ENCODE data around the gene LCE4A.

The LCE4A gene

DNA sequence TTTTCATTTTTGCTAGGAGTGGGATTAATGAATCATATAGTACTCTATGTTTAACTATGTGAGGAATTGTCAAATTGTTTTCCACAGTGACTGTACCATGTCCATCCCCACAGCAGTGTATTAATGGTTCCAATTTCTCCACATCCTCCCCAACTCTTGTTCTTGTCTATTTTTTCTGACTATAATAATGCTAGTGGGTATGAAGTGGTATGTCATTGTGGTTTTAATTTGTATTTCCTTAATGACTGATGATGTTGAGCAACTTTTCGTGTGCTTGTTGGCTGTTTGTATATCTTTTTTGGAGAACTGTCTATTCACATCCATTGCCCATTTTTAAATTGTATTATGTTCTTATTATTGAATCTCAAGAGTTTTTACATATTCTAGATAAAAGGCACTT, 39.9 kb downstream of the LCE4A start:
- Histone ChIP-seq H3K36me3 (ENCODE audit: insufficient read depth, low read length) (no peaks in the 10 kb centered on the region), H3K79me2 (ENCODE audit: insufficient read depth, low read length) (no peaks in the 10 kb centered on the region), H3K9ac (ENCODE audit: low read length) (no peak overlapping the region), H4K20me1 (ENCODE audit: insufficient read depth, low read length) (no peaks in the 10 kb centered on the region), H3F3A (ENCODE audit: insufficient read depth, low read length) (no peaks in the 10 kb centered on the region), H2AFZ (ENCODE audit: low read length) (no peak overlapping the region), H3K27ac (ENCODE audit: low read depth, low read length, poor library complexity, severe bottlenecking) (no peak overlapping the region), H3K4me2 (ENCODE audit: low read length) (no peak overlapping the region), H3K9me2 (ENCODE audit: low read depth, low read length) (no peaks in the 10 kb centered on the region), H3K4me1 (ENCODE audit: insufficient read depth, low read length, severe bottlenecking) (no peaks in the 10 kb centered on the region), H3K27me3 (ENCODE audit: insufficient read depth, low read length) (no peaks in the 10 kb centered on the region), H3K9me3 (ENCODE audit: low read length) (no peaks in the 10 kb centered on the region), H3K4me3 (ENCODE audit: low read depth, low read length, poor library complexity, severe bottlenecking) (no peak overlapping the region)
- TF ChIP-seq EZH2 (IDR thresholded peaks at IDR 0.05; ENCODE audit: borderline replicate concordance, low read length), result no peak
- TF ChIP-seq, protein P1, sequence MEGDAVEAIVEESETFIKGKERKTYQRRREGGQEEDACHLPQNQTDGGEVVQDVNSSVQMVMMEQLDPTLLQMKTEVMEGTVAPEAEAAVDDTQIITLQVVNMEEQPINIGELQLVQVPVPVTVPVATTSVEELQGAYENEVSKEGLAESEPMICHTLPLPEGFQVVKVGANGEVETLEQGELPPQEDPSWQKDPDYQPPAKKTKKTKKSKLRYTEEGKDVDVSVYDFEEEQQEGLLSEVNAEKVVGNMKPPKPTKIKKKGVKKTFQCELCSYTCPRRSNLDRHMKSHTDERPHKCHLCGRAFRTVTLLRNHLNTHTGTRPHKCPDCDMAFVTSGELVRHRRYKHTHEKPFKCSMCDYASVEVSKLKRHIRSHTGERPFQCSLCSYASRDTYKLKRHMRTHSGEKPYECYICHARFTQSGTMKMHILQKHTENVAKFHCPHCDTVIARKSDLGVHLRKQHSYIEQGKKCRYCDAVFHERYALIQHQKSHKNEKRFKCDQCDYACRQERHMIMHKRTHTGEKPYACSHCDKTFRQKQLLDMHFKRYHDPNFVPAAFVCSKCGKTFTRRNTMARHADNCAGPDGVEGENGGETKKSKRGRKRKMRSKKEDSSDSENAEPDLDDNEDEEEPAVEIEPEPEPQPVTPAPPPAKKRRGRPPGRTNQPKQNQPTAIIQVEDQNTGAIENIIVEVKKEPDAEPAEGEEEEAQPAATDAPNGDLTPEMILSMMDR (IDR thresholded peaks at IDR 0.05; ENCODE audit: low read length), result no peak

DNA sequence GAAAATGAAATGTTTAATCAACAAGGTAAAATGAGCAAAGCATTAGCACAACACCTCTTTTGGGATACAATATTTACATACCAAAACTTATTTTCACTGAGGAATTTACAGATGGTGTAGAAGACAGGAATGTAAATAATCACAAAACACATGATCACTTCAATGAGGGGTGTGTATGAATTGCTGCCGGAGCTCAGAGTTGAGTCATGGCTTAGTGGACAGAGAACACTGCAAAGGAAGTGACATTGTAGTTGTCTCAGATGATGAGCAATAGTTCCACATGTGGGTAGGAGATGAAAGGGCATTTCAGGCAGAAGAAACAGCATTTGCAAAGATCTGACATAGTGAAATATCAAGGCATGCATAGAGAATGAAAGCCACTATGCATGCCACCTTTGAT, 44.3 kb downstream of the LCE4A start:
- Histone ChIP-seq H3K9me3 (ENCODE audit: low read length) (no peaks in the 10 kb centered on the region), H3K9ac (ENCODE audit: low read length) (no peak overlapping the region), H2AFZ (ENCODE audit: low read length) (no peak overlapping the region), H4K20me1 (ENCODE audit: insufficient read depth, low read length) (no peaks in the 10 kb centered on the region), H3K9me2 (ENCODE audit: low read depth, low read length) (no peaks in the 10 kb centered on the region), H3K4me3 (ENCODE audit: low read depth, low read length, poor library complexity, severe bottlenecking) (no peak overlapping the region), H3K27ac (ENCODE audit: low read depth, low read length, poor library complexity, severe bottlenecking) (no peak overlapping the region), H3K4me1 (ENCODE audit: insufficient read depth, low read length, severe bottlenecking) (no peaks in the 10 kb centered on the region), H3K27me3 (ENCODE audit: insufficient read depth, low read length) (no peaks in the 10 kb centered on the region), H3K36me3 (ENCODE audit: insufficient read depth, low read length) (no peaks in the 10 kb centered on the region), H3K79me2 (ENCODE audit: insufficient read depth, low read length) (no peaks in the 10 kb centered on the region), H3K4me2 (ENCODE audit: low read length) (no peak overlapping the region), H3F3A (ENCODE audit: insufficient read depth, low read length) (no peaks in the 10 kb centered on the region)
- TF ChIP-seq EZH2 (IDR thresholded peaks at IDR 0.05; ENCODE audit: borderline replicate concordance, low read length), result no peak
- TF ChIP-seq, protein P1 (IDR thresholded peaks at IDR 0.05; ENCODE audit: low read length), result no peak

- H4K20me1 ChIP-seq (ENCODE audit: insufficient read depth, low read length), result no peaks in the 10 kb centered on the region
- no peaks in the 10 kb centered on the region for H3K9me2 ChIP-seq (ENCODE audit: low read depth, low read length)
- no peaks in the 10 kb centered on the region for H3F3A ChIP-seq (ENCODE audit: insufficient read depth, low read length)
- peaks cover 8% of the 10 kb centered on the region for H3K4me1 ChIP-seq (ENCODE audit: insufficient read depth, low read length, severe bottlenecking)
- H3K9ac ChIP-seq (ENCODE audit: low read length), result no peak overlapping the region
- no peak overlapping the region for H3K4me3 ChIP-seq (ENCODE audit: low read depth, low read length, poor library complexity, severe bottlenecking)
- no peak overlapping the region for H3K27ac ChIP-seq (ENCODE audit: low read depth, low read length, poor library complexity, severe bottlenecking)
- no peak overlapping the region for H2AFZ ChIP-seq (ENCODE audit: low read length)
- no peaks in the 10 kb centered on the region for H3K79me2 ChIP-seq (ENCODE audit: insufficient read depth, low read length)
- no peak overlapping the region for H3K4me2 ChIP-seq (ENCODE audit: low read length)
- H3K36me3 ChIP-seq (ENCODE audit: insufficient read depth, low read length), result no peaks in the 10 kb centered on the region
- no peak for TF ChIP-seq EZH2 (IDR thresholded peaks at IDR 0.05; ENCODE audit: borderline replicate concordance, low read length)
- TF ChIP-seq, protein P1 (IDR thresholded peaks at IDR 0.05; ENCODE audit: low read length), result no peak
- H3K27me3 ChIP-seq (ENCODE audit: insufficient read depth, low read length), result no peaks in the 10 kb centered on the region
- H3K9me3 ChIP-seq (ENCODE audit: low read length), result no peaks in the 10 kb centered on the region
Measured at GRCh38 chr1:152753586-152753985, 45.6 kb downstream of the LCE4A start.

Data from OCI-LY1 (cell line).